Measurements from ENCODE around the gene RASL12.
"Not testable (repeated sequence)": the region's sequence is repeated elsewhere in the genome, so short reads cannot be mapped to it uniquely, and the experiment has no call there.

The RASL12 gene

DNA sequence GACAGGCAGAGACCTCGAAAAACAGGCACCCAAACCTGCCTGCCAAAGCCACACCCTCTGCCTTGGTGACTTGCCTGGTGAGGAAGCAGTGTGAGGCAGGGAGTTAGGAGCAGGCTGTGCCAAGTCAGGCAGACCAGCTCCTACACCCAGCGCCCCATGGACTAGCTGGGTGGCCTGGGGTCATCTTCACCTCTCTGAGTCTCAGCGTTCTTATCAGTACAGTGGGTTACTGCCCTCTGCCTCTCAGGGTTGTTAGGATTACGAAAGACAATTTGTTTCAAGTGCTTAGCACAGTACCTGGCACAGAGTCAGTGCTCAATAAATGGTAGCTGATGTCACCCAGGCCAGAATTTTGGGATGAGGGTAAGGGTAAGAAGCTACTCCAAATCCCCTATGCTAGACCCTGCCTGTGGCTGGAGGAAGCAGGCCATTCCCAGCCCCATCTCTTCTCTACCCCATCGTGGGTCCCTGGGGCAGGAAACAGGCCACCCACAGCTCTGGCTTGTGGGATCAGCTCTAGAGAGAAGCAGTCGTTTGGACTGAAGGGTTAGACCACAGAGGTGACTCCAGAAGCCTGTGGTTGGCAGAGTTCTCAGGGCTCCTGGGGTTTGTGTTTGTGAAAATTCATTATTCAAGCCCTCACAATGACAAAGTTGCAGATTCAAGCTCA, 12.5 kb downstream of the RASL12 start:
- DNase-seq, result no peak

DNA sequence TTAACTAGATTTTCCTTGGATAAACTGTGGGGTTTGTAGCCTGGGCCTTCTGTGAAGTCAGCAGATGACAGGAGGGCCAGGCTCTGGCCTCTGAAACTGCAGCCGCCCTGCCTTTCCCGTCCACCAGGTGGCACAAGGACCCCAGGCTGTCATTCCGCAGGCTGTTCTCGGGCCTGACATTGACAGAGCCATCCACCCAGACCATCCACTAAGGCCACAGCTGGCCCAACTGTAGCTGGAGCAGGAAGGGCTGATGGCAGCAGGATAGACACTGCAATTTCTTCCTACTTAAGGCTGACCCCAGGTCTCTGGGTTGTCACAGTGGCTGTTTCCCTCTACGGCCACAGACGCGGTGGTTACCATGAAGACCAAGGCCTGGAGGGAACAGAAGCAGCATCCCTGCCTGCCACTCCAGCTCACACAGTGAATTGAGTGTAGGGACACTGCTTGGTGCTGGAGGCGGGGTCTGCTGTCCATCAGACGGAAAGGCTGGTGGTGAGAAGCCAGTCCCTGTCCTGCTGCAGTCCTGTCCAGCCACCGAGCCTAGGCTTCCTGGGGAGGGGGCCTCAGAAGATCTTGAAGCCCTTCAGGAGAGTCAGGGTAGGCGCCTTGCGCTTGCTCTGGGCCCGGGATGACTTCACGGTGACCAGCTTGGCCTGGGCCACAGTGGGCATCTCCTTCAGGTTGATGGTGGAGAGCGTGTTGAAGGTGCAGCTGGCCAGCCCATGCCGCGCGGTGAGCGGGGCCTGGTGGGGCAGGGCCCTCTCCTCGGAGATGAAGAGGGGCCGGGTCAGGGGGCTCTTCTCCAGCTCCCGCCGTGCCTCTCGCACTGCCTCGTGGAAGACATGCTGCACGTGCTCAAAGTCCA, 13.2 kb downstream of the RASL12 start:
- DNase-seq, result peak; percentile 87

DNA sequence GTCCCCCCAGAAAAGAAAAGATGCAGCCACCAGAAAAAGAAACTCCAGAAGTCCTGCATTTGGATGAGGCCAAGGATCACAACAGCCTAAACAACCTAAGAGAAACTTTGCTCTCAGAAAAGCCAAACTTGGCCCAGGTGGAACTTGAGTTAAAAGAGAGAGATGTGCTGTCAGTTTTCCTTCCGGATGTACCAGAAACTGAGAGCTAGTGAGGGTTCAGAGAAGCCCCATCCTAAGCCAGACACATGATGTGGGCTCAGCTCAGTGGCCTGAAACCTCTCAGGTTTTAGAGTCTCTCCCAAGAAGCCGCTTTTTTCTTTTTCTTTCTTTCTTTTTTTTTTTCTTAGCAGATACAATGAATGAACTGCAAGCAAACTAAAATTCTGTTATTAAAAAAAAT, 14.8 kb downstream of the RASL12 start:
- no peak for DNase-seq

DNA sequence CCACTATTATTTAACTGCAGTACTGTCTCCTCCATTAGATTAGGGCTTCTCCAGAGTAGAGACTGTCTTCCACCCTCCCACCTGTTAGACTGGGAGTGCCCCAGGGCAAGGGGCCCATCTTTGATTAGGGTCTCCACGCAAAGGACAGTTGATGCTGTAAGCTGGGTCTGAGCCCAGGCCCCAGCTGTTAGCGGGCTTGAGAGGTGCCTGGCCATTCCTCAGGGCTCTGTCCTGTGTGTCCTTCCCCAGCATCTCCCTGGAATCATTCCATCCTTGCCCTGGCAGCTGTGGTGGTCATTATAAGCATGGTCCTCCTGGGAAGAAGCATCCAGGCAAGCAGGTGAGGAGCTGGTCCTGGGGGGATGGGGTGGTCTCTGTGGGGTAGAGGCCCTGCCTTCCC, 16.5 kb downstream of the RASL12 start:
- no peak for DNase-seq

DNA sequence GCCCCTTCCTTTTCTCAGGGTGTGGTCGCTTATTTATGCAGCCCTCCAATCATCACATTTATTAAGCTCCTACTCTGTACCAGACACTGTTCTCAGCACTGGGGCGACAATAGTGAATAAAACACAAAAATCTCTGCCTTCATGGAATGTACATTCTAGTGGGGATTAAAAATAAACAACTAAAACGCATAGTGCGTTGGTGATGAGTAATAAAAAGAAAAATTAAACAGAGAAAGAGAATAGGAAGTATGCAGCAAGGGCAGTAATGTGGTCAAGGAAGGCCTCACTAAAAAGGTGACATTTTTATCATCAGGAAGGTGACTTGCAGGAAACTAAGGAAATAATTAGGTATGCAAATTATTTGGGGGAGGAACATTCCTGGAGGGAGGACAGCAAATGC, 17.5 kb downstream of the RASL12 start:
- no peak for DNase-seq

DNA sequence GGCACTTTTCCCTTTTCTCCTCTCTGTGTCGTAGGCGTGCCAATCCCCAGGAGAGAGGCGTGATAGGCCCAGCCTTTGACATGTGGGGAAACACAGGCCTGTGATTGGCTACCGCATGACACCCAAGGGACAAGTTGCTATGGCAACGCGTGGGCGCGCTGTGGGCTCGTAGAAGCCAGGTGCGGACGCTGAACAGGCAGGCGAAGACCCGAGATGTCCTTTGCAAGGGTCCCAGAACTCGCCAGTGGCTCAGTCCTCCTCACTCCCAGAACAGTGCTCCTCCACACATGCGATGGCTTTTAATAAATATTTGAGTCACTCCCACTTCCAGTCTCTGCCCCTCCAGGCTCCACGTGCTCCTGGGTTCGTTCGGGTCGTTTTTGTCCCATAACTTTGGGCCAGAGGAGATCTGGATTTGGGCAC, 18.4 kb downstream of the RASL12 start:
- DNase-seq, result peak; percentile 91

DNA sequence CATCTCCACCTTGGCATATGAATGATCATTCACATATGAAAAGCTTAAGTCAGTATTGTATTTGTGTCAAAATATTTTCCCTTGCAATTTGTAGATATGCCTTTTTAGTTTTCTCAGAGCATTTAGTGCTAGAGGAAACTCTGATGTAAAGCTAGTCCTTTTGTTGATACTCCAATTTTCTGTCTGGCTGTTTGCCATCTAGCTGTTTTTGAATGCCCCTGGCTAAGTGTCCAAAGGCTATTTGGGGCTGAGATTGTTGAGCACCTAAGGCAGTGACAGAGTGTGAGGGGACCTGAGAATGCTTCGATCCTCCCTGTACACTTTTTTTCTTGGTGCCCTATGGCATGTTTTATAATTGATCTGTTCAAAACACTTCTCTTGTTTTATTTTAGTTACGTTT, 19.6 kb downstream of the RASL12 start:
- no peak for DNase-seq

DNA sequence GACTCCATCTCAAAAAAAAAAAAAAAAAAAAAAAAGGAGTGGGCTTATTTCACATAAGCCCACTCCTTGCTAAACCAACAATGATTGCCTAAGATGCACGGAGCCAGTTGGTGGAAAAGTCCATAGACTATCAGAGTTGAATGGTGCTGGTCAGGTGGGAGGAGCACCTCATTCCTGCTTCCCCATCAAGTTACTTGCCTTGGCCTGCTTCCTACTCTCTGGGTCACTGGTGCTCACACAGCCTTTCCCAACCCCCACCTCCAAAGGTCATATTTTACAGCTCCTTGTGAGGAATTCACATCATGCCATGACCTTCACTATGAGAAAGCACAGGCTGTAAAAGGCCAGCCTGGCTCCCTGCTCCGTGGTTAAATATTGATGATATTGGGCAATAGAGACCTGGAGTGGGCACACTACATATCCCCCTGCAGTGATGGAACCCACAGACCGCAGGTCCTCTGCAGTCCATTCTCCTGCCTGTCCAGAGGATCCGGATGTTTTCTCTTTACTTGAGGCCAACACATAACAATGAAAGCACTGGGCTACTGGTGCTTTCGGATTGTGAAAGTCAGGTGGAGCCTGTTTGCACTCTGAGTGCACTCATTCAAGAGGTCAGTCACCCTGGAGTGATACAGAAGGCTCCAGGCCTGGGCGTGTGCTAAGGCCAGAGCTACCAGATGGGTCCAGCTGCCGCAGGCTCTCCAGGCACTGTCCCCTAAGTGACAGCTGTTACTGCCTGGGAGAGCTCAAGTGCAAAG, 22.9 kb downstream of the RASL12 start, which contains the start of gene SLC51B:
TSS of gene SLC51B (plus strand) at position 664 of the 758 bp plus-strand sequence. CDS start 4,618 bp downstream, outside the sequence.
- no peak for DNase-seq

DNA sequence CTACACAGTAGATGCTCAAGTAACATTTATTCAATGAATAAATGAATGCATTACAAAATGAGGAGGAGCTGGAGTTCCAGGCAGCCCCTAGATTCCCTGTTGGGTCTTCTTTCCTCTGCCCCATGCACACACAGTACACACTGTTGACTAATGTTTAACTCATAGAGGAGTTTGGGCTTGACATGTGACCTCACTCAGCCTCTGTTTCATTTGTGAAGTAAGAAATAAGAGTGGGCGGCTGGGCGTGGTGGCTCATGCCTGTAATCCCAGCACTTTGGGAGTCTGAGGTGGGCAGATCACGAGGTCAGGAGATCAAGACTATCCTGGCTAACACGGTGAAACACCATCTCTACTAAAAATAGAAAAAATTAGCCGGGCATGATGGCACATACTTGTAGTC, 23.6 kb downstream of the RASL12 start:
- not testable (repeated sequence) for DNase-seq

DNA sequence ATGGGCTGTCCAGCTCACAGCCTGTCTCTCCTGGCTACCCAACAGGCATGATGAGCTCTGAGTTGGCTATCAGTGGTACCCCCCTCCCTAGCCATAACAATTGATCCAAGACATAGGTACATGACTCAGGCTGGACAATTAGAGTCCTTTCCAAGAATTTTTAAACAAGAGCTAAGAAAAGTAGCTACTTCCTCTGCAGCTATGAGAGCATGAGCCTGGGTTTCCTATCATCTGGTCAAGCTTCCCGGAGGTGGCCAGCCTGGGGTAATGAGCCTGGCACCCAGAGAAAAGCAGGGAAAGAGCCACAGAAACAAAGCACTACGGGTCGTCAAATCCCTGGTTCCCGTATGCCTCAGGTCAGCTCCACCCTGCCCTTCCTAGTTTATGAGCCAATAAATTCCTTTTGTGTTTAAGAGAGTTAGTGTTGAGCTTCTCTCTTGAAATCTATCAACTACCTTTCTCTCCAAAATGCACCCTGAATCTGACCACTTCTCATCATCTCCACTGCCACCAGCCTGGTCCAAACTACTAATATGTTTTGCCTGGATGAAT, 24.9 kb downstream of the RASL12 start:
- no peak for DNase-seq

DNA sequence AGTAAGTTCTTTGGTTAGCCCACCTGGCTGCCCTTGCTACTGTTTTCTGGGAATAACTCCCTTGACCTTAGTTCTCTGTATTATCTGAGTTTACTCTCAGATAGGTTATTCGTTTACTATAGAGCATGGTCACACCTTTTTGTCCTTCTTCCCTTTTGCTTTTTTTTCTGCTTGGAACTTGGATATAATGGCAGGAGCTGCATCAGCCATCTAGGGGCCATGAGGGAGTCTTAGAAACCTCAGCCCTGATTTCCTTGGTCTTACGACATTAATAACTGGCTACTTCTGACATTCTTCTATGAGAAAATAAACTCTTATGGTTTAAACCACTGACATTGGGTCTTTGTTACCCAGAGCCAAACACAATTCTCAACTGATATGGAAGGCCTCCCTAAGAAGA, 26.0 kb downstream of the RASL12 start:
- no peak for DNase-seq

DNA sequence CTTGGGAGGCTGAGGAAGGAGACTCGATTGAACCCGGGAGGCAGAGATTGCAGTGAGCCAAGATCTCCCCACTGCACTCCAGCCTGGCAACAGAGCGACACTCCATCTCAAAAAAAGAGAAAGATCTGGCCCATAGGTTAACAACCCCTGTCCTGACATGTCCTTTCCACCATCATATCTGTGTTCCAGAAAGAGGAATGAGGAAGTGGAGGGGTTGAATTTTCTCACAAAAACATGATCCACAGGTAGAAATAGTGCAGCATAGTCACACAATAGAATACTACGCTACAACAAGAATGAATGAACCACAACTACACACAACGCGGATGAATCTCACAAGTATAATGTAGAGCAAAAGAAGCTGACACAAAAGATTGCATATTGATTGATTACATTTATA, 27.3 kb downstream of the RASL12 start:
- no peak for DNase-seq

DNA sequence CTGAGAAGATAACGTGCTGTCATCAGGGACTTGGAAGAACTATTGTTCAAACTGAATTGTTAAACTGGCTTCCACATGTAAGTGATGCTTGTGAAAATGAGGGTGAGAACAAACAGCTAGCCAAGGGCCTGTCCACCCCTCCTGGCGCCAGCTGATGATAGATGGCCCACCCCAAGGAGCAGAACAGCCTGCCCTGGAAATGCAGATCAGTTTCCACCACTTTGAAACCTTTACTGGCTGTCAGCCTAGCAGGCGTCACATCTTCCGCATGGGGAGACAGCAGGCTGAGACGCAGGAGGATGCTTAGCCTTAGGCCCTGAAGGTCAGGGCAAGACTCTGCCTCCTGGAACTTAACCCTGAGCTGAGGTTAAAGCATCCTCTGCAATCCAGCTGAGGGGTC, 29.0 kb downstream of the RASL12 start:
- DNase-seq, result no peak

DNA sequence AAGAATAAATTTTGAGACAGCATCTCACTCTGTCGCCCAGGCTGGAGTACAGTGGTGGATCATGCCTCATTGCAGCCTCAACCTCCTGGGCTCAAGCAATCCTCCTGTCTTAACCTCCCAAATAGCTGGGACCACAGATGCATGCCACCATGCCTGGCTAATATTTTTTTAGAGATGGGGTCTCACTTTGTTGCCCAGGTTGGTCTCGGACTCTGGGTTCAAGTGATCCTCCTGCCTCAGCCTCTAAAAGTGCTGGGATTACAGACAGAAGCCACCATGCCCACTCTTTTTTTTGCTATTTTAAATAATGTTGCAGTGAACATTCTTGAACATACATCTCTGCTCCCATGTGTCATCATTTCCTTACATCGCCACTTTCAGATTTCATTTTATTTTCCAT, 29.4 kb downstream of the RASL12 start:
- no peak for DNase-seq

DNA sequence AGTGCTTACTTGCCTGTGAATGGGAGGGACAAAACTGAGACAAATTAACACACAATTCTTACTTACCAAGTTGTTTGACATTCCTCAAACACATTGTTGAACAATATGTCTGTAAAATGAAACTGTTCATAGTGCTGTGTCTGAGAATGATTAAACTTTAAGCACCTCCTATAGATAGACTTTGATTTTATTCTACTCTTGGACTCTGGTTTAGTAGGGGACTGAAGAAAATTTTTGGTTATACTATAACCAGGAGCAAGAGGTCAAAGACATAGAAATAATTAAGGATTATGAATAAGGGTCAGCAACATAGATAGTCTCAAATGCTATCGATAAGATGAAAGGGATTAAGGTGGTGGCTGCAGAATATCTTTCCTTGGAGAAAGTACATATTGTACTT, 30.5 kb downstream of the RASL12 start:
- no peak for DNase-seq

DNA sequence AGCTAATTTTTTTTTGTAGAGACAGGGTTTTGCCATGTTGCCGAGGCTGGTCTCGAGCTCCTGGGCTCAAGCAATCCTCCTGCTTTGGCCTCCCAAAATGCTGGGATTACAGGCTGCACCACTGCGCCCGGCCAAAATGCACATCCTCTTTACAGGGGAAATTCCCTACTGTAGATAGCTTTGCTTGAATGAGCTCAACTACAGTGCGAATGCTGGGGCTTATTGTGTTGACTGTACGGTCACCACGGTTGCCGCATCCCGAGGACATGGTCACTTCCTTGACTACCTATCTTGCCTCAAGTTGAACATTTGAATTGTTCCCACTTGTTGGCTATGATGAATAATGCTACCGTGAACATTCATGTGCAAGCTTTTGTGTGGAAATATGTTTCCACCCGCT, 33.1 kb downstream of the RASL12 start:
- no peak for DNase-seq

DNA sequence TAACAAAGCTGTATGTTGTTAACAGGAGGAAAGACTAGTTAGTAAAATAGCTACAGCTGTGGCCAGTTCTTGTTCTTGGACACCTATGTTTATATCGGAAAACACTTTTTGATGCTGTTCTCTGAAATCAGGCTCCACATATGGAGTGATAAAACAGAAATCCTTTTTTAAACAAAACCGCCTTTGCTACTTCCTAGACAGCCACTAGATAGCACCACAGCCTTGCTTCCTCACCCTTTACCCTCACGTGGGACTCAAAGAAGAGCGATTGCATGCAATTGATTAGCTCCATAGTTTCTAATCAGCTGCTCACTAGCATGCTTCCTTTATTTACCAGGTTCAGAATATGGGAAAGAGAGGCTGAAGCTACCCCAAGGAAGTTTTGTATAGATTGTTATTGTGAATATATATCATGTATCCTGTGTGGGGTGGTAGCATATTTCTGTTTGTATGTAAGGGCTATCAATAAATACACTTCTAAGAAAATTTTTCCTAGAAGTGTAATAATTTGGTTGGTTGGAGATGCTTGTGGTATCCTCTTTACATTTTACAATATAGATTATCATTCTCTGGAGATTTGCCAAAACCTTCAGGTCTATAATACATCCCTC, 34.0 kb downstream of the RASL12 start:
- no peak for DNase-seq

DNA sequence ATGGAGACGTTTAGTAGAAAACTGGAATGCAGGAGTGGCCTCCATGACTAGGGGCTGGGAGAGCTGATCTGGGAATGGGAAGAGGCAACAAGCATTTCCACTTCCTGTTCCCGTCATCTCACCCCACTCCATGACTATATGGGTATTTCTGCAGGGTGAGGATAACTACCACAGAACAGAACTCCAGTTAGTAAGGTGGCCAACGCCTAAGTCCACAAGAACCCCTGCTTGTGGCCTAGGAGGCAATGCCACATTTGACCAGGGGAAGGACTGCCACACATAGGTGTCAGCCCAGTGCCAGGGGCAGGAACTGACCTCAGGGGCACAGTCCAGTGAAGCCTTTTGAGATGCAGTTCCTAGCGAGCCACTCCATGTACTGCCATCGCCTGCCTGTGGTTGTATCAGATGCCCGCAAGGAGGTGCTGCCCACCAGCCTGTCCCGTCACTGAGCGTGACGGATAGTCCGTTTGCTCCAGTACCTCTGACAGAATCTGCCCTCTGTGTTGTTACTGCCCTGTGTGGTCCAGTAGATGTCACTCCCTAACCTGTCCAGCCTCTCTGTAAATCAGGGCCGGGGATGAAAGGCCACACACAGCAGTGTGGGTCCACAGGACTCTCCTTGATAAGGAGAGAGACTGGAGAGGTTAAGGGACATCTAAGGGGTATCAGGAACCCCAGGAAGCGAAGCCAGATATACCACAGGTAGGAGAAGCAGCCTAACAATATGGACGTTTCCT, 34.8 kb downstream of the RASL12 start:
- DNase-seq, result peak; percentile 58

DNA sequence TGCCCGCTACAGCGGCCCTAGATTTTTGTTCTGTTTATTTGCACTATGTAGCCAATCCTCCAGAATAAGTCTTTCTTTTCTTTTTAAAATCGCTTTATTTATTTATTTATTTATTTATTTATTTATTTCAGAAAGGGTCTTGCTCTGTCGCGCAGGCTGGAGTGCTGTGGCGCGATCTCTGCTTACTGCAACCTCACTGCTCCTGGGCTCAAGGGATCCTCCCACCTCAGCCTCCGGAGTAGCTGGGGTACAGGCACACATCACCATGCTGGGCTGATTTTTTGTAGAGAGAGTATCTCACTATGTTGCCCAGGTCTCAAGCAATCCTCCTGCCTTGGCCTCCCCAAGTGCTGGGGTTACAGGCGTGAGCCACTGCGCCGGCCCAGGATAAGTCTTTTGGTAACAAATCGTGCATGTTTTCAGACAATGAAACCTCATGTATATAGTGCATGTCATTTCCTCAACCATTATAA, 38.0 kb downstream of the RASL12 start:
- no peak for DNase-seq

DNA sequence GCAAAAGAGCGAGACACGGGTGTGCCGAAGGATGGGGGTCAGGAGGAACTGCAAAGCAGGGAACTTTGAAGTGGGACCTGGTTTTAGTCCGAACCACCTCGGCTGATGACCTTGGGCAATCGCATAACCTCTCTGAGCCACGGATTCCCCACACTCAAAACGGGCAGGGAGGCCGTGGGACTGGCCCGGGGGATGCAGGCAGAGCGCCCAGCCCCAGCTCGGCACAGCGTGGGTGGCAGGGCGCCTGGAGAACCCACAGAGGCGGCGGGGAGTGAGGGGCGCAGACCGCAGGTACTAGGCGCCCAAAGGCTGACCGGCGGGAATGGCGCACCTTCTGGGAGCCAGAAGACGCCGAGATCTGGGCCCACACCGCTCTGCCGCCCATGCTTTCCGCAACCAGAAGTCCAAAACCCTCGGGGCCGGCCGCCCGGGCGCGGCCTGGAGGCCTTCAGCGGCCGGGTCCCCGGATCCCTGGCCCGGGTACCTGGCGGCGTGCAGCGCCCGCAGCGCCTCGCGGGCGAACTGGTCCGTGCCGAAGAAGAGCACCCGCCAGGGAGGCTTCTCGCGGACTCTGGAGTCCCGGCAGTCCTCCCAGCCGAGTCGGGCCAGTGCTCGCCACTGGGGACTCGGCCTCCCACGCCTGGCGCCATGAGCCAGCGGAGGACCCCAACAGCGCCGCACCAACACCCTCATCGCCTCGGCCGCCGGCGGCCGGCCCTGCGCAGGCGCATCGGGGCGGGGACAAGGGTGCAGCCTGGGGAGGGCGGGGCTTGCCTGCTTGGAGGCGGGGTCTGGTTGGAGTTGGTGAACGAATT, 38.7 kb downstream of the RASL12 start, which contains the start of gene MTFMT:
TSS of gene MTFMT (minus strand) at position 719 of the 815 bp plus-strand sequence. CDS start at position 693, 26 bp downstream.
- DNase-seq, result peak; percentile 95

DNA sequence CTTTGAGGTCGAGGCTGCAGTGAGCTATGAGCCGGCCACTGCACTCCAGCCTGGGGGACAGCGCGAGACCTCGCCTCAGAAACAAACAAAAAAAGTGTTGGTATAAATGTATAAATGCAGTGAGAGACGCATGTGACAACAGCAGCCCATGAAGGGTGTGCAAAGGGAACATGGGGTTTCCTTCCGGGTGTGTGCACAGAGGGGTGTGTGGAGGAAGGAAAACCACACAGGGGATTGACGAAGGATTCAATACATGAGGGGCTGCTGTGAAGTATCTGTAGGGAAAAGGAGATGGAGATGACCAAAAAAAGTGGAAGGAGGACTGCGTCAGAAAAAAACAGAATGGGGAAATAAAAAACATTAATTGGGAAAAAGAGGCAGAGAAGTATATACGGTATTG, 39.5 kb downstream of the RASL12 start:
- no peak for DNase-seq

Data from femur (tissue), 1 donor.